GM18519 (cell line): ENCODE data around the gene OGFOD2.
"Not testable (repeated sequence)": the region's sequence is repeated elsewhere in the genome, so short reads cannot be mapped to it uniquely, and the experiment has no call there.

Source experiments
- ATAC-seq: cut with Tn5 transposase; IDR thresholded peaks from one replicate; pipeline ENCODE4 v1.9.1; 2021; ENCODE audit warnings: mild to moderate bottlenecking, moderate library complexity; ENCODE audit not compliant: unreplicated experiment, low FRiP score

OGFOD2 gene

DNA sequence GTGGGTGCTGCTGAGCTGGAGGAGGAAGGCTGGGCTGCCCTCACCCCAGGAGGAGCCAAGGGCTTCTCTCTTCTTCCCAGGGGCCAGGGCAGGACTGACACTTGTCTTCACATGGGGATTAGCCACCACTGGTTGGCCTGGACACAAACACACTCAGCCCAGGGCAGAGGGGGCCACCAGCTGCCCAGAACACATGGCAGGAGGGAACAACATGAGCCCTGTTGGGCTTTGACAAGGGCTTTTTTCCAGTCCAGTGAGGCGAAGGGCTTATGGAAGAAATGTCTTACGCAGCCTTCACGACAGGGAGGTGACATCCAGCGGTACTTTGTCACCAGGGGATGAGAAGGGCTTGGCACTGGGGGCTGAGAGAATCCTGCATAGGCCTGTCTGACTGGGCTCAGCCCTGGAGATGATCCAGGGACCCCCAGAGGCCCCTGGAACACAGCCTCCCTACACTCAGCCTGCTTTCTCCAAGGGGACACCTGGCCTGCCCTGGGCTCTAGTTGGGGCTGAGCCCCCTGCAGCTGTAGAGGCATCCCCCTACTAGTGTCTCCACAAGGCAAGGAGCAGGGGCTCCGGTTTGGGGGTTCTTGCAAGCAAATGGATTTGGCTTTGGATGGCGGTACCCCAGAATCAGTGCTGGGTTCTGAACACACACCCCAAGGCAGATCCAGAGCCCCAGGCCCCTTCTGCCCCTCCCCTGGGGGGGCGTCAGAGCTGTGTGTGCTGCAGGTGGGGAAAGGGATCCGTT is 24.3 kb downstream of the OGFOD2 start:
- ATAC-seq = no peak

GRCh38 chr12:122999986-123000420 is 25.0 kb downstream of the OGFOD2 start:
- no peak for ATAC-seq

DNA sequence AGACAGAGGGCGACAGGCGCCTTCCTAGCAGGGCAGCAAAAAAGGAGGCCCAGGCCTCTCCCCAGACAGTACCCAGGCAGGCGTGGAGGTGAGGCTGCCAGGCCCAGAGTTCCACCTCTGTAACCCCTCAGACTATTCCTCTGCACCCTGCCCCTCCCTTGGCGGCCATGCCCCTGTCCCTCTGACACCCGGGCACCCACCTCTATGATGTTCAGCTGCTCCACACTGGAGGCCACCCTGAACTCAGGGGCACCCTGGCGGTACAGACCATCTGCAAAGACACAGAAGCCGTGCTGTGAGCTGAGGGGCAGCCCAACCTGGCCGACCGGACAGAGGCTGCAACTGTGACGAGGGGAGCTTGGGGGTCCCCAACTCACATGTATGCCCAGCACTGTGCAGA is 25.5 kb downstream of the OGFOD2 start:
- no peak for ATAC-seq

DNA sequence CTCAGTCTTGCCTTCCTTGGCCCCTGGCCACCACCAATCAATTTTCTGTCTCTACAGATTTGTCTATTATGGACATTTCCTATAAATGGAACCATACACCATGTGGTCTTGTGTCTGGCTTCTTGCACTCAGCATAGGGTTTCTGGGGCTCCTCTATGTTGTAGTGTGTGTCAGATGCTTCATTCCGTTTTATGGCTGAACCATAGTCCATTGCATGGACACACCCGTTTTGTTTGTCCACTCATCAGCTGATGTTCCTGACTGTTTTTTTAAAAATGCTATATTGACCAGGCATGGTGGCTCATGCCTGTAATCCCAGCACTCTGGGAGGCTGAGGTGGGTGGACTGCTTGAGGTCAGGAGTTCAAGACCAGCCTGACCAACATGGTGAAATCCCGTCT is 26.4 kb downstream of the OGFOD2 start:
- ATAC-seq = no peak

DNA sequence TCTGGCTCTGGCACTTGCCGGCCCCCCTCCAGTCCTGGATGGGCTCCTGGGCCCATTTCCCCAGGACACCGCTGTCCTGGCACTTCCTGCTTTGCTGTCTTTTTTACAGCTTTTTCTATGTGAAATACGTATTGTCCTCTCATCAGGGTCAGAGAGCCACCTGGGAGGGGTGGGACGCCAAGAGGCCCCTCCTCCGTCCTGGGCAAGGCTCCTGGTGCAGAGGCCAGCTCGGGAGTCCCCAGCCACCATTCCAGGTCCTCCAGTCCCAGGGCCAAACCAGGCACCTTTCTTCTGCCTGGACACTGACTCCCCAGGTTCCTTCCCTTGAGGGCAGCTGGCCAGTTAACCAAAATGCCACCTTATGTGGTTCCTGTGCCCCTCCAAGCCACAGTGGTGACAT is 28.2 kb downstream of the OGFOD2 start:
- no peak for ATAC-seq

DNA sequence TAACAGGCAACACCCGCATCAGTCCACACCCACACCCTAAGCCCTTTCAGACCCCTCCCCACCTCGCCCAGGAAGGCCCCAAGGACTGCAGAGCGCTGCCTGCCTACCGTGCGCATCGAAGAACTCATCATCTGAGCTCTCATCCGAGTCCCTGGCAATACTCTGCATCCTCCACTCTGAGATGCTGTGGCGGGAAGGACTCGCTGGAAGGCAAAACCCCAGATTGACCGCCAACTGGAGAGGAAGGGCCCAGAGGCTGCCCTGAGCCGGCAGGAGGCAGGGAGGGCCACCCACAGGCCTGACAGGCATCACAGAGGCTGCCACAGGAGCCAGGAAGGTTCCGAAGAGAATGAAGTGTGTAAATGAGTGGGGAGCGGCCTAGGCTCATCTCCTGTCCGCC is 29.2 kb downstream of the OGFOD2 start:
- ATAC-seq = no peak

- no peak for ATAC-seq
Measured at GRCh38 chr12:123005081-123005626, 30.1 kb downstream of the OGFOD2 start.

GRCh38 chr12:123006977-123007376 is 31.9 kb downstream of the OGFOD2 start:
- no peak for ATAC-seq

GRCh38 chr12:123010110-123010509 is 35.1 kb downstream of the OGFOD2 start:
- no peak for ATAC-seq

DNA sequence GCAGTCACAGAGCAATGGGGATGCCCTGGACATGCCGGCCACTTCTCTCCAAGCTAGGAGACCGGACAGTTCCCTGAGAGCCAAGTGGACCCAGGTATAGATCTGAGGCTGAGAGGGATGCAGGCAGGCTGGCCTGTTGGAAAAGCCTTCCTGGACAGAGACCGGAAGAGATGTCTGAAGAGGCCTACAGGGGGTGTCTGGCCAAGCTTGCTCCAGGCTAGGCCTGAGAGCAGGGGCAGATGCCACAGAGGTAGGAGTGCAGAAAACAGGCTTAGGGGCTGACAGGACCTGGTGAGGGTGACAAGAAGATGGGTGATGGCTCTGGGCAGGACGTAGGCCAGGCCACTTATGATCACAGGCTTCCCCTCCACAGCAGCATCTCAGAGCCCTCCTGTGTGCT is 35.6 kb downstream of the OGFOD2 start:
- ATAC-seq = no peak

GRCh38 chr12:123011701-123012100 is 36.7 kb downstream of the OGFOD2 start:
- no peak for ATAC-seq

- no peak for ATAC-seq
Measured at GRCh38 chr12:123013185-123014095, 38.4 kb downstream of the OGFOD2 start.

DNA sequence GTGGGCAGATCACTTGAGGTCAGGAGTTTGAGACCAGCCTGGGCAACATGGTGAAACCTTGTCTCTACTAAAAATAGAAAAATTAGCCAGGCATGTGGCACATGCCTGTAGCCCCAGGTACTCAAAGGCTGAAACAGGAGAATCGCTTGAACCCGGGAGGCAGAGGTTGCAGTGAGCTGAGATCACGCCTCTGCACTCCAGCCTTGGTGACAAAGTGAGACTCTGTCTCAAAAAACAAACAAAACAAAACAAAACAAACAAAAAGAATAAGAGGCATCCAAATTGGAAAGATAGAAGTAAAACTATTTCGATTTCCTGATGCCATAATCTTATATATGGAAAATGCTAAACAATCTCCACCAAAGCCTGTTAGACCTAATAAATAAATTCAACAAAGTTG is 39.4 kb downstream of the OGFOD2 start:
- ATAC-seq = not testable (repeated sequence)

- no peak for ATAC-seq
Measured at GRCh38 chr12:123017753-123018152, 42.7 kb downstream of the OGFOD2 start.

DNA sequence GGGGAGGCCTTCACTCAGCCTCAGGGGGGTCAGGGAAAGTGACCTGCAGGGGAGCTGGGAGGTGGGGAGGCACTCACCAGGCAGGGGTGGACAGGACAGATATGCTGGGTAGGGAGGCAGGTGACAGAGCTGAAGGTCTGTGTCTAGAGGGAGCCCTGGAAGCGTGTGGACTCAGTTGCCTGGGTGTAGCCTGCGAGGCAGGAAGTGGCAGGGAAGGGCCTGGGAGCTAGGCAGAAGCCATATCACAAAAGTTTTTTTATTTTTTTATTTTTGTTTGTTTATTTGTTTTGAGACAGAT is 44.7 kb downstream of the OGFOD2 start:
- no peak for ATAC-seq

DNA sequence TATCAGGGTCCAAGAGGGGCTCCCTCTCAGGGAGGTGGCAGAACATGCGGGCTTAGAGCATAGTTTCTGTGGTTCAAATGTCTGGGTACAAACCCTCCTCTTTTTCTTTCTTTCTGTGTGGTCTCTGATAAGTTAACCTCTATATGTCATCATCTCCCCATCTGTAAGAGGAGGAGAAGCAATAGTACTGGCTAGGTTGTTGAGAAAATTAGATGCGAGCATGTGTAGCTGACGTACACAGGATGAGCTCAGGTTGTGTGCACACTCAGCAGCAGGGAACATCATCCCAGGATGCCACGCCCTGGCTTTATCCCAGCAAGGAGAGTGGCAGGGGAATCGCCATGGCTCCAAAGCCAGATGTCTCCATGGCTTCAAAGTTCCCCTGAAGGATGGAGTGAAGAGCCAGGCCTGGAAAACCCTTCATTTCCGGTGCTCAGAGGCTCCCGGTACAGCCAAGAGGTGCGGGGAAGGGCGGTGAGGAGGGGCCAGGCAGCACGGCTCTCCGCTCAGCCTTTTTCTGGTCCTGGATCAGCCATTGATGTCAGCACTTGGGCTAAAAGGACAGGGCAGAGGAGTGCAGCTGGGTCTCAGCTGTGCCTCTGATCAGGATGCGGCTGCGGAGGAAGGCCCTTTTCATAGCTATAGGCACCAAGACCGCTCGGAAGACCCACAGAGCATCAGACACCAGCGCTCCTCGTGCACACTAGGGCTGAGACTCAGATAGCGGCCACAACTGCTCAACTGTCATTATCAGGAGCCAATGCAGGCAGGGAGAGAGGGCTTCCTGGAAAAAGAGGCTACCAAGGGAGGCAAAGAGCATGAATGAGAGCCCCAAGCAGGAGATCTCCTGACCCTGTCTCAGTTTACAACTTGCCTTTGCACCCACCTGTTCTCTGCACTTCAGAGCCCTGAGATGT is 46.9 kb downstream of the OGFOD2 start:
- ATAC-seq = no peak

- ATAC-seq = no peak
Measured at GRCh38 chr12:123022846-123023245, 47.8 kb downstream of the OGFOD2 start.

- no peak for ATAC-seq
Measured at GRCh38 chr12:123024819-123025391, 49.9 kb downstream of the OGFOD2 start.

GRCh38 chr12:123026094-123026853 is 51.2 kb downstream of the OGFOD2 start:
- ATAC-seq = no peak
